H1 (cell line): ENCODE data around the gene ABHD4. TPM values are rescaled to one million over a fixed set of nuclear protein-coding genes. Genes with fewer than 3 reads are reported as not detected.

Experiments
- CTCF ChIA-PET: fragments of 300-600 bp; sonication (Branson Sonifier 250); formaldehyde crosslinking; loops from one replicate; lab custom pipeline; 2021; ENCODE audit not compliant: partially characterized antibody; lab: Charles Lee
- POLR2A ChIA-PET: fragments of 300-600 bp; sonication (Branson Sonifier 250); formaldehyde crosslinking; loops from one replicate; lab custom pipeline; 2021; ENCODE audit warnings: inconsistent platforms; ENCODE audit not compliant: partially characterized antibody; lab: Charles Lee
- DNase-seq, 2 experiments: peaks; one replicate each; pipeline versions ENCODE4 v3.0.0 to v3.0.0-alpha.2; 2010 to 2022; ENCODE audit warnings: low spot score in 2 of 2, low read depth in 1 of 2, mixed read lengths in 1 of 2
- FAIRE-seq: peaks from 2 replicates; lab custom pipeline; 2011; peaks lifted over from hg19 to GRCh38; lab: Jason Lieb, UNC
- H2AFZ ChIP-seq: 2 replicates; pipeline ENCODE4 v1.8.1; 2012; ENCODE audit warnings: low read length, inconsistent platforms
- H2AK5ac ChIP-seq: 2 replicates; pipeline ENCODE4 v1.6.1; 2013; ENCODE audit warnings: low read depth, low read length
- H2BK120ac ChIP-seq: replicated peaks from 2 replicates; pipeline ENCODE3; 2013; ENCODE audit warnings: low read depth, low read length, inconsistent platforms
- H2BK12ac ChIP-seq: 2 replicates; pipeline ENCODE4 v1.6.1; 2013; ENCODE audit warnings: low read depth, low read length
- H2BK15ac ChIP-seq: 2 replicates; pipeline ENCODE4 v1.6.1; 2013; ENCODE audit warnings: low read length
- H2BK20ac ChIP-seq: 2 replicates; pipeline ENCODE4 v1.6.1; 2013; ENCODE audit warnings: low read length
- H2BK5ac ChIP-seq: 2 replicates; pipeline ENCODE4 v1.6.1; 2013; ENCODE audit warnings: low read depth, low read length
- H3K14ac ChIP-seq: 2 replicates; pipeline ENCODE4 v1.6.1; 2013; ENCODE audit warnings: inconsistent platforms; ENCODE audit not compliant: insufficient read length
- H3K18ac ChIP-seq: 2 replicates; pipeline ENCODE4 v1.6.1; 2013; ENCODE audit warnings: low read length; ENCODE audit errors: extremely low read depth
- H3K23ac ChIP-seq: 2 replicates; pipeline ENCODE4 v1.6.1; 2013; ENCODE audit warnings: inconsistent platforms; ENCODE audit not compliant: insufficient read length
- H3K23me2 ChIP-seq: 2 replicates; pipeline ENCODE4 v1.6.1; 2013; ENCODE audit warnings: low read depth, low read length
- H3K27ac ChIP-seq: 2 replicates; pipeline ENCODE4 v1.6.1; 2011; ENCODE audit warnings: low read depth, low read length, inconsistent platforms
- H3K27me3 ChIP-seq, 4 experiments: replicated peaks in 1 of 4; 1 replicate in 1 of 4; 2 replicates in 3 of 4; pipeline versions ENCODE4 v1.6.1 to v1.8.1; 2011 to 2013; ENCODE audit warnings: low read length in 3 of 4, mild to moderate bottlenecking in 3 of 4, inconsistent platforms in 2 of 4, mixed read lengths in 2 of 4, moderate library complexity in 1 of 4; ENCODE audit not compliant: control insufficient read depth in 3 of 4, insufficient read depth in 3 of 4; ENCODE audit errors: extremely low read depth in 1 of 4
- H3K36me3 ChIP-seq, 4 experiments: 2 replicates each; pipeline versions ENCODE4 v1.6.1 to v1.8.1; 2011 to 2013; ENCODE audit warnings: mild to moderate bottlenecking in 4 of 4, low read length in 3 of 4, moderate library complexity in 2 of 4, control low read depth in 1 of 4, inconsistent platforms in 1 of 4; ENCODE audit not compliant: insufficient read depth in 4 of 4, control insufficient read depth in 2 of 4
- H3K4ac ChIP-seq: replicated peaks from 2 replicates; pipeline ENCODE3; 2013; ENCODE audit warnings: low read length, low read depth, mixed read lengths, inconsistent platforms; ENCODE audit not compliant: insufficient read length
- H3K4me1 ChIP-seq, 4 experiments: replicated peaks in 1 of 4; 1 replicate in 1 of 4; 2 replicates in 3 of 4; pipeline versions ENCODE4 v1.6.1 to v1.8.1; 2011 to 2013; ENCODE audit warnings: low read length in 3 of 4, inconsistent platforms in 2 of 4, mixed read lengths in 1 of 4; ENCODE audit not compliant: insufficient read depth in 4 of 4, control insufficient read depth in 3 of 4
- H3K4me2 ChIP-seq, 2 experiments: 2 replicates each; pipeline versions ENCODE4 v1.6.1 to v1.8.1; 2011 to 2013; ENCODE audit warnings: low read depth in 2 of 2, low read length in 2 of 2, control low read depth in 1 of 2, inconsistent platforms in 1 of 2, mild to moderate bottlenecking in 1 of 2; ENCODE audit not compliant: insufficient read depth in 1 of 2
- H3K4me3 ChIP-seq, 4 experiments: fragments of 200-600, 300-600 bp in 1 of 4; sonication (generic), shearing (Covaris generic), sonication (Bioruptor Twin) in 1 of 4; 2 replicates each; pipeline versions ENCODE4 v1.5.1 to v1.8.1; 2011 to 2016; ENCODE audit warnings: low read length in 4 of 4, low read depth in 3 of 4, control low read depth in 2 of 4, inconsistent platforms in 2 of 4, mild to moderate bottlenecking in 2 of 4, mixed read lengths in 1 of 4, moderate library complexity in 1 of 4; ENCODE audit not compliant: insufficient read depth in 2 of 4; ENCODE audit errors: extremely low read depth in 1 of 4
- H3K56ac ChIP-seq: replicated peaks from 2 replicates; pipeline ENCODE3; 2013; ENCODE audit warnings: low read depth, mild to moderate bottlenecking, mixed read lengths, low read length, inconsistent platforms; ENCODE audit not compliant: insufficient read length
- H3K79me1 ChIP-seq: 2 replicates; pipeline ENCODE4 v1.6.1; 2013; ENCODE audit warnings: low read depth, low read length, control low read depth
- H3K79me2 ChIP-seq, 2 experiments: 2 replicates each; pipeline versions ENCODE4 v1.6.1 to v1.8.1; 2012 to 2013; ENCODE audit warnings: low read length in 2 of 2, mild to moderate bottlenecking in 2 of 2, inconsistent platforms in 1 of 2; ENCODE audit not compliant: insufficient read depth in 2 of 2, control insufficient read depth in 1 of 2
- H3K9ac ChIP-seq, 4 experiments: replicated peaks in 1 of 4; 1 replicate in 1 of 4; 2 replicates in 3 of 4; pipeline versions ENCODE4 v1.6.1 to v1.8.1; 2011 to 2013; ENCODE audit warnings: low read depth in 3 of 4, low read length in 3 of 4, control low read depth in 2 of 4, mild to moderate bottlenecking in 2 of 4, moderate library complexity in 2 of 4, inconsistent platforms in 1 of 4; ENCODE audit errors: extremely low read depth in 1 of 4
- H3K9me3 ChIP-seq, 2 experiments: 2 replicates each; pipeline versions ENCODE4 v1.6.1 to v1.8.1; 2012 to 2013; ENCODE audit warnings: mild to moderate bottlenecking in 2 of 2, moderate library complexity in 2 of 2, control low read depth in 1 of 2, inconsistent platforms in 1 of 2, low read depth in 1 of 2, low read length in 1 of 2, mixed read lengths in 1 of 2; ENCODE audit not compliant: insufficient read depth in 2 of 2
- H4K20me1 ChIP-seq, 2 experiments: replicated peaks in 1 of 2; 2 replicates each; pipeline versions ENCODE3 to v1.8.1; 2011 to 2013; ENCODE audit warnings: inconsistent platforms in 2 of 2, low read length in 2 of 2, mild to moderate bottlenecking in 1 of 2; ENCODE audit not compliant: insufficient read depth in 2 of 2, control insufficient read depth in 1 of 2
- H4K5ac ChIP-seq: 2 replicates; pipeline ENCODE4 v1.6.1; 2013; ENCODE audit warnings: low read length, low read depth, mixed read lengths, inconsistent platforms; ENCODE audit not compliant: insufficient read length
- H4K8ac ChIP-seq: 2 replicates; pipeline ENCODE4 v1.8.0; 2013; ENCODE audit warnings: mild to moderate bottlenecking, moderate library complexity, low read length, inconsistent platforms; ENCODE audit not compliant: insufficient read depth; ENCODE audit errors: extremely low read depth
- H4K91ac ChIP-seq: replicated peaks from 2 replicates; pipeline ENCODE3; 2013; ENCODE audit warnings: low read length, mixed read lengths, inconsistent platforms; ENCODE audit not compliant: insufficient read length
- FOSL1 ChIP-seq: IDR thresholded peaks from 2 replicates; pipeline ENCODE4 v1.6.1; 2011; ENCODE audit warnings: mild to moderate bottlenecking, low read depth, low read length, moderate library complexity; ENCODE audit not compliant: insufficient read depth
- YY1 ChIP-seq: IDR thresholded peaks from 2 replicates; pipeline ENCODE4 v1.6.1; 2011; ENCODE audit warnings: low read depth, mild to moderate bottlenecking, low read length
- WGBS, 2 experiments: shearing (Covaris generic) in 1 of 2; methylation state at CpG; one replicate each; pipeline versions ENCODE4 v1.1.6 to v1.1.7; 2013 to 2015; ENCODE audit warnings: low lambda C conversion rate in 2 of 2, mixed read lengths in 2 of 2, inconsistent platforms in 1 of 2, low coverage in 1 of 2, missing lambda C conversion rate in 1 of 2; ENCODE audit not compliant: insufficient replicate concordance in 2 of 2, insufficient coverage in 1 of 2, insufficient read length in 1 of 2; ENCODE audit errors: extremely low coverage in 1 of 2, missing lambda C conversion rate in 1 of 2; 5-methylcytosine and 5-hydroxymethylcytosine counted together
- polyA plus RNA-seq, 7 experiments: library from polyadenylated mRNA; depleted of rRNA in 3 of 7; stranded (reverse) in 5 of 7; unstranded in 2 of 7; fragments of >200 nt in 5 of 7; fragments of 200-250 nt in 2 of 7; gene quantifications; 1 replicate in 5 of 7; 2 replicates in 1 of 7; 4 replicates in 1 of 7; pipeline versions ENCODE4 v1.2.1 to v1.2.3, GENCODE V29; 2011 to 2013; ENCODE audit warnings: missing spikeins in 2 of 7, mixed read lengths in 2 of 7
- total RNA-seq: library from RNA; stranded (reverse); fragmentation: NEBNext Ultra II Directional; extraction: Animal tissue kit (Norgen Biotek cat#: 25700); gene quantifications from 2 replicates; pipeline ENCODE4 v1.2.1, GENCODE V29; 2021
- TF ChIP-seq, protein P1 (sequence below): IDR thresholded peaks from 2 replicates; pipeline ENCODE4 v1.6.1; 2012; ENCODE audit warnings: inconsistent platforms

Gene ABHD4
- total and polyA plus RNA-seq, 2 of the 8 experiments (the other 6 are each of a cell fraction or from before 2014, with no cell fraction given) = 32.4 to 42.9 TPM

DNA sequence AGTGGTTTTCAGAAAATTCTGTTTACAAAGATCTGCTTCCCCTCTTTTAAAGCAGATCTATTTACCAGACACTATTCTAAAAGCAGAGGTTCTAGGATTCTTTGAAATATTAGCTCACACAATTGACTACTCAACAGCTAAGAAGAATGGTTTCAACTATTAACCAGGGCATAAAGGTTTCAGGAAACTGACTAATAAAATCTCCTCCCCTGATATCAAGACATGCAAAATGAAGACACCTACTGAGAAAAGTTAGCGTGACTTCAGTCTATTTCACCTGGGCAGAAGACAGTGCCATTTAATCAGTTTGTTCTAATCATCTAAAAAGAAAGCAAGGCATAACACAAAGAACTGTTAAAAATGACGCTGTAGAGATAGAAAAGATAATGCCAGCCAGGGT lies 31.3 kb upstream of the ABHD4 start:
- peaks cover 0 to 14% of the 10 kb centered on the region in 2 experiments; a peak in 1 of 4 replicates for H3K79me2 ChIP-seq
- H3K56ac ChIP-seq = no peak overlapping the region
- no peak overlapping the region for H2BK120ac ChIP-seq
- WGBS, 2 experiments = 95% methylated on average over 2 of the region's 2 CpGs; no CpG with 5 or more reads in 1 of the 2 experiments
- no peaks in the 10 kb centered on the region for H3K23me2 ChIP-seq
- peaks cover 0 to 23% (median 7%) of the 10 kb centered on the region in 4 experiments for H3K36me3 ChIP-seq
- no peak overlapping the region for H3K9ac ChIP-seq
- H4K5ac ChIP-seq = no peak overlapping the region
- no peak overlapping the region for H4K91ac ChIP-seq
- H4K8ac ChIP-seq = no peak overlapping the region
- no peak overlapping the region for H3K4ac ChIP-seq
- no peak overlapping the region for H3K27ac ChIP-seq
- TF ChIP-seq FOSL1 = no peak
- no peak for TF ChIP-seq YY1
- TF ChIP-seq, protein P1, sequence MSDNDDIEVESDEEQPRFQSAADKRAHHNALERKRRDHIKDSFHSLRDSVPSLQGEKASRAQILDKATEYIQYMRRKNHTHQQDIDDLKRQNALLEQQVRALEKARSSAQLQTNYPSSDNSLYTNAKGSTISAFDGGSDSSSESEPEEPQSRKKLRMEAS = no peak
- DNase-seq = no peak
- H2BK5ac ChIP-seq = no peak overlapping the region
- no peak overlapping the region for H3K4me2 ChIP-seq
- H2AFZ ChIP-seq = no peak overlapping the region
- no peak overlapping the region for H2BK20ac ChIP-seq
- no peaks in the 10 kb centered on the region for H4K20me1 ChIP-seq
- H3K27me3 ChIP-seq = no peaks in the 10 kb centered on the region
- no peak overlapping the region for H3K23ac ChIP-seq
- POLR2A ChIA-PET = no interaction called here
- H3K18ac ChIP-seq = no peak overlapping the region
- H2BK15ac ChIP-seq = no peak overlapping the region
- H2BK12ac ChIP-seq = no peak overlapping the region
- no peaks in the 10 kb centered on the region for H3K79me1 ChIP-seq
- no peak overlapping the region for H3K4me3 ChIP-seq
- peaks cover 0 to 5% (median 1%) of the 10 kb centered on the region in 4 experiments; a peak in 3 of 7 replicates for H3K4me1 ChIP-seq
- no peak overlapping the region for H2AK5ac ChIP-seq
- no peak overlapping the region for H3K14ac ChIP-seq
- no peak for FAIRE-seq
- no peaks in the 10 kb centered on the region for H3K9me3 ChIP-seq
- CTCF ChIA-PET = interaction anchor here (0.6 to 5.3 kb wide), 9 partner anchors 8 to 262 kb away, joined by 3 to 26 read pairs (median 3); no protein-coding TSS in a partner anchor
